HG02763 (cell line): ENCODE data around the gene HSD17B1.

Experiments used
- ATAC-seq: cut with Tn5 transposase; IDR thresholded peaks from one replicate; pipeline ENCODE4 v1.9.1; 2021; ENCODE audit warnings: mild to moderate bottlenecking, moderate library complexity; ENCODE audit not compliant: unreplicated experiment

Gene HSD17B1

GRCh38 chr17:42598905-42599304 is 46.2 kb downstream of the HSD17B1 start:
- ATAC-seq, result no peak

- ATAC-seq, result no peak
Measured at GRCh38 chr17:42603318-42603717, 50.6 kb downstream of the HSD17B1 start.
